GM12872 (cell line): Measurements from ENCODE around the gene HSPA12A.

Experiments
- TF ChIP-seq, protein P1 (sequence below): IDR thresholded peaks from 3 replicates; pipeline ENCODE4 v1.5.1; 2011; ENCODE audit warnings: low read depth, mild to moderate bottlenecking, low read length, moderate library complexity; ENCODE audit not compliant: insufficient read depth

Gene HSPA12A

GRCh38 chr10:116720241-116720643, 22.1 kb downstream of the HSPA12A start:
- TF ChIP-seq, protein P1, sequence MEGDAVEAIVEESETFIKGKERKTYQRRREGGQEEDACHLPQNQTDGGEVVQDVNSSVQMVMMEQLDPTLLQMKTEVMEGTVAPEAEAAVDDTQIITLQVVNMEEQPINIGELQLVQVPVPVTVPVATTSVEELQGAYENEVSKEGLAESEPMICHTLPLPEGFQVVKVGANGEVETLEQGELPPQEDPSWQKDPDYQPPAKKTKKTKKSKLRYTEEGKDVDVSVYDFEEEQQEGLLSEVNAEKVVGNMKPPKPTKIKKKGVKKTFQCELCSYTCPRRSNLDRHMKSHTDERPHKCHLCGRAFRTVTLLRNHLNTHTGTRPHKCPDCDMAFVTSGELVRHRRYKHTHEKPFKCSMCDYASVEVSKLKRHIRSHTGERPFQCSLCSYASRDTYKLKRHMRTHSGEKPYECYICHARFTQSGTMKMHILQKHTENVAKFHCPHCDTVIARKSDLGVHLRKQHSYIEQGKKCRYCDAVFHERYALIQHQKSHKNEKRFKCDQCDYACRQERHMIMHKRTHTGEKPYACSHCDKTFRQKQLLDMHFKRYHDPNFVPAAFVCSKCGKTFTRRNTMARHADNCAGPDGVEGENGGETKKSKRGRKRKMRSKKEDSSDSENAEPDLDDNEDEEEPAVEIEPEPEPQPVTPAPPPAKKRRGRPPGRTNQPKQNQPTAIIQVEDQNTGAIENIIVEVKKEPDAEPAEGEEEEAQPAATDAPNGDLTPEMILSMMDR, result no peak

DNA sequence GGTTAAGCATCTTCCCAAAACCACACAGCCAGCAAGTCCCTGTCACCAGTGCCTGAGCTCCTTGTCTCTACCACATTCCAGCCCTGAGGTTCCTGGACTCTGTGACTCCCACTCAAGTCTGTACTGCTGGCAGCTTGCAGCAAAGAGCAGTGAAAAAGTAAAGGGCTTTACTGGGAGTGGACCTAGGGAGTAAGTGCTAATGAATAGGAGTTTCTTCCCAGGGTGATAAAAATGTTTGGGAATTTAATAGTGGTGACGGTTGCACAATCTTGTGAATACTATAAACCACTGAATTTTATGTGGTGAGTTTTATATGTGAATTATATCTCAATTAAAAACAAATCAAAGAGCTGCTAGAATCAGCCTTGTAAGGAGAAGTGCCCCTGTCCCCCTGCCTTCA, 22.6 kb downstream of the HSPA12A start:
- TF ChIP-seq, protein P1, result no peak

- TF ChIP-seq, protein P1, result no peak
These were observed 24.3 kb downstream of the HSPA12A start for GRCh38 chr10:116718058-116718457.

DNA sequence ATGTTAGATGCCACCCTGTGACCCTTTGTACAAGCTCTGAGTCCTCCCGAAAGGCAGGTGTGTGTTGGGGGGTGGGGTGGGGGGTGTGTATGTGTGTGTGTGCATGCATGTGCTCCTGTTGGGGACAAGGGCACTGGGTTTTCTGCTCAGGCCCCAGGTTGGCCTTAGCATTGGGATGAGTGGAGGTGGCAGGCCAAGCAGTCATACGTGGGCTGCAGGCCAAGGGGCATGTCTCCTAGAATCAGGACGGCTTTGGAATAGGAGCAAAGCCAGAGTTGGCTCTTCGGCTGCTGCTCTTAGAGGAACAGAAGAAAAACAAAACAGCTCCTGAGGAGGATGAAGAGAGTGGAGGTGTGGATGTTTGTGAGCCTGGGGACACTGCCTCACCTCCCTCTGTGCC, 26.0 kb downstream of the HSPA12A start:
- TF ChIP-seq, protein P1, result no peak

- TF ChIP-seq, protein P1, result no peak
These were observed 26.5 kb downstream of the HSPA12A start for GRCh38 chr10:116715839-116716377.

DNA sequence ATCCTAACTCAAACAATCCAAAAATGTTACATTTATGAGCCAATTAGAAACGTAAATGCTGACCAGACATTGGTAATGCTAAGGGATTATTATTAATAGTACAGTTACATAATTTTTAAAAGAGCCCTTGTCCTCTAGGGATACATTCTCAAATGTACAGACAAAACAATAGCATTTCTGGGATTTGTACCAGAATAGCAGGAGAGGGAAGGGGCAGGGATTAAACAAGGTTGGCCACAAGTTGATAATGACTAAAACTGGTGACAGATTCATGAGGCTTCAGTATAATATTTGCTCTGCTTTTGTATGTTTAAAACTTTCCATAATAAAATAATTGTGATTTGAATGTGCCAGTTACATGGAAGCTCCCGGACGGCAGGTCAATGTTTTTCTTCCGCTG, 27.0 kb downstream of the HSPA12A start:
- TF ChIP-seq, protein P1, result no peak

- TF ChIP-seq, protein P1, result no peak
These were observed 28.5 kb downstream of the HSPA12A start for GRCh38 chr10:116713846-116714245.
